ENCODE data around the gene CDHR5.
A peak's percentile ranks its signal among the peaks of the same experiment; 100 is the strongest.

CDHR5 gene, protein sequence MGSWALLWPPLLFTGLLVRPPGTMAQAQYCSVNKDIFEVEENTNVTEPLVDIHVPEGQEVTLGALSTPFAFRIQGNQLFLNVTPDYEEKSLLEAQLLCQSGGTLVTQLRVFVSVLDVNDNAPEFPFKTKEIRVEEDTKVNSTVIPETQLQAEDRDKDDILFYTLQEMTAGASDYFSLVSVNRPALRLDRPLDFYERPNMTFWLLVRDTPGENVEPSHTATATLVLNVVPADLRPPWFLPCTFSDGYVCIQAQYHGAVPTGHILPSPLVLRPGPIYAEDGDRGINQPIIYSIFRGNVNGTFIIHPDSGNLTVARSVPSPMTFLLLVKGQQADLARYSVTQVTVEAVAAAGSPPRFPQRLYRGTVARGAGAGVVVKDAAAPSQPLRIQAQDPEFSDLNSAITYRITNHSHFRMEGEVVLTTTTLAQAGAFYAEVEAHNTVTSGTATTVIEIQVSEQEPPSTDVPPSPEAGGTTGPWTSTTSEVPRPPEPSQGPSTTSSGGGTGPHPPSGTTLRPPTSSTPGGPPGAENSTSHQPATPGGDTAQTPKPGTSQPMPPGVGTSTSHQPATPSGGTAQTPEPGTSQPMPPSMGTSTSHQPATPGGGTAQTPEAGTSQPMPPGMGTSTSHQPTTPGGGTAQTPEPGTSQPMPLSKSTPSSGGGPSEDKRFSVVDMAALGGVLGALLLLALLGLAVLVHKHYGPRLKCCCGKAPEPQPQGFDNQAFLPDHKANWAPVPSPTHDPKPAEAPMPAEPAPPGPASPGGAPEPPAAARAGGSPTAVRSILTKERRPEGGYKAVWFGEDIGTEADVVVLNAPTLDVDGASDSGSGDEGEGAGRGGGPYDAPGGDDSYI

GRCh38 chr11:624705-625635 is at the start of gene CDHR5:
TSS of gene CDHR5 (minus strand) at chr11:624955. CDS start at chr11:624902, 53 bp downstream.
- Mint-ChIP-seq H3K4me3 (peak within 1 kb of the TSS; percentile 21 to 71 (median 32)), H3K4me1 (peaks cover 23% of the 10 kb centered on the region), H3K27me3 (ENCODE audit: low read depth) (peaks cover 38% of the 10 kb centered on the region), H3K36me3 (ENCODE audit: low read depth) (peaks cover 5% of the 10 kb centered on the region), H3K9me3 (no peaks in the 10 kb centered on the region), H3K27ac (peak within 1 kb of the TSS in 1 of 3 experiments; percentile 45)
- TF ChIP-seq, protein P1, sequence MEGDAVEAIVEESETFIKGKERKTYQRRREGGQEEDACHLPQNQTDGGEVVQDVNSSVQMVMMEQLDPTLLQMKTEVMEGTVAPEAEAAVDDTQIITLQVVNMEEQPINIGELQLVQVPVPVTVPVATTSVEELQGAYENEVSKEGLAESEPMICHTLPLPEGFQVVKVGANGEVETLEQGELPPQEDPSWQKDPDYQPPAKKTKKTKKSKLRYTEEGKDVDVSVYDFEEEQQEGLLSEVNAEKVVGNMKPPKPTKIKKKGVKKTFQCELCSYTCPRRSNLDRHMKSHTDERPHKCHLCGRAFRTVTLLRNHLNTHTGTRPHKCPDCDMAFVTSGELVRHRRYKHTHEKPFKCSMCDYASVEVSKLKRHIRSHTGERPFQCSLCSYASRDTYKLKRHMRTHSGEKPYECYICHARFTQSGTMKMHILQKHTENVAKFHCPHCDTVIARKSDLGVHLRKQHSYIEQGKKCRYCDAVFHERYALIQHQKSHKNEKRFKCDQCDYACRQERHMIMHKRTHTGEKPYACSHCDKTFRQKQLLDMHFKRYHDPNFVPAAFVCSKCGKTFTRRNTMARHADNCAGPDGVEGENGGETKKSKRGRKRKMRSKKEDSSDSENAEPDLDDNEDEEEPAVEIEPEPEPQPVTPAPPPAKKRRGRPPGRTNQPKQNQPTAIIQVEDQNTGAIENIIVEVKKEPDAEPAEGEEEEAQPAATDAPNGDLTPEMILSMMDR (IDR thresholded peaks at IDR 0.05; ENCODE audit: unreplicated experiment in 3 of 3) = no peak

DNA sequence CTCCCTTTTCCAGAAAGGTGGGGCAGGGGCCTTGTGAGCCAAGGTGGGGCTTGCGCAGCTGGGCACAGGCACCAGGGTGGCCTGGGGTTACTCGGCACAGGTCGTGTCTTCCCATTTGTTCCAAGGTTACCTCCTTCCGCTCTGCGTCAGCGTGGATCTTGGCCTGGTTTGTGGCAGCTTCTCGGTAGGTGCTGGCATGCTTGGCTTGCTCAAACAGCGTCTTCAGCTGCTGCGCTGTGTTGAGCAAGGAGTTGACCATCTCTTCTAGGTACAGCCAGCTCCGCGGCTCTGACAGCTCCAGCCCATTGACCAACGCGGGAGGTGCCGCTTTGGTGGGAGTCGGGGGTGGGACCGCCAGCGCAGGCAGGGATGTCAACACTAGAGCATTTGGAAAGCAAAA is 49.7 kb upstream of the CDHR5 start:
- no peak overlapping the region for H3K4me3 Mint-ChIP-seq
- H3K36me3 Mint-ChIP-seq (ENCODE audit: low read depth) = peaks cover 32% of the 10 kb centered on the region
- no peak overlapping the region for H3K27ac Mint-ChIP-seq
- no peaks in the 10 kb centered on the region for H3K9me3 Mint-ChIP-seq
- TF ChIP-seq, protein P1 (IDR thresholded peaks at IDR 0.05; ENCODE audit: unreplicated experiment in 3 of 3) = no peak
- H3K27me3 Mint-ChIP-seq (ENCODE audit: low read depth) = no peaks in the 10 kb centered on the region
- no peaks in the 10 kb centered on the region for H3K4me1 Mint-ChIP-seq

DNA sequence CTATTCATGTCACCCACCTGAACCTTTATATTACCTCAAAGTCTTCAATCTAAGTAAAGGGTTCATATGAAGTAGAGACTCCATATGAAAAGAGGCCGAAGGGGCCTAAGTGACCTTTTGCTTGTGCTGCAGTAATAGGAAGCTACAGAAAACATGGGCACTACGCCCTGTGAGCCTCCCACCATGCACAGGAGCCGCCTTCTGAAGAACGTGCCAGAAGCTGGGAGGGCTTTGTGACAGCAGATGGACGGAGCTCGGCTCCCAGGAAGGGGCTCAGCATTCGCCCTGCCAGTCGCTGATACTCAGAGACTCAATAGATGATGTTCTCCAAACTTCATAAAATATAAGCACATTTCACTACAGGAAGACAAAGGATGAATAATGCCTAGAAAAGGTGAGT is 49.1 kb upstream of the CDHR5 start:
- no peak overlapping the region for H3K27ac Mint-ChIP-seq

GRCh38 chr11:665704-666281 is 41.0 kb upstream of the CDHR5 start:
- Mint-ChIP-seq H3K27me3 (ENCODE audit: low read depth) (no peaks in the 10 kb centered on the region), H3K4me3 (no peak overlapping the region), H3K27ac (peak overlapping the region; percentile 6 to 74 (median 22)), H3K9me3 (no peaks in the 10 kb centered on the region), H3K36me3 (ENCODE audit: low read depth) (peaks cover 34% of the 10 kb centered on the region), H3K4me1 (peaks cover 17% of the 10 kb centered on the region)
- TF ChIP-seq, protein P1 (IDR thresholded peaks at IDR 0.05; ENCODE audit: unreplicated experiment in 3 of 3) = no peak

More for the DNA sequence above, 49.1 kb upstream of the CDHR5 start:
- peaks cover 30% of the 10 kb centered on the region for H3K36me3 Mint-ChIP-seq (ENCODE audit: low read depth)
- H3K27me3 Mint-ChIP-seq (ENCODE audit: low read depth) = no peaks in the 10 kb centered on the region
- TF ChIP-seq, protein P1 (IDR thresholded peaks at IDR 0.05; ENCODE audit: unreplicated experiment in 3 of 3) = no peak
- no peak overlapping the region for H3K4me3 Mint-ChIP-seq
- H3K4me1 Mint-ChIP-seq = no peaks in the 10 kb centered on the region
- H3K9me3 Mint-ChIP-seq = no peaks in the 10 kb centered on the region

DNA sequence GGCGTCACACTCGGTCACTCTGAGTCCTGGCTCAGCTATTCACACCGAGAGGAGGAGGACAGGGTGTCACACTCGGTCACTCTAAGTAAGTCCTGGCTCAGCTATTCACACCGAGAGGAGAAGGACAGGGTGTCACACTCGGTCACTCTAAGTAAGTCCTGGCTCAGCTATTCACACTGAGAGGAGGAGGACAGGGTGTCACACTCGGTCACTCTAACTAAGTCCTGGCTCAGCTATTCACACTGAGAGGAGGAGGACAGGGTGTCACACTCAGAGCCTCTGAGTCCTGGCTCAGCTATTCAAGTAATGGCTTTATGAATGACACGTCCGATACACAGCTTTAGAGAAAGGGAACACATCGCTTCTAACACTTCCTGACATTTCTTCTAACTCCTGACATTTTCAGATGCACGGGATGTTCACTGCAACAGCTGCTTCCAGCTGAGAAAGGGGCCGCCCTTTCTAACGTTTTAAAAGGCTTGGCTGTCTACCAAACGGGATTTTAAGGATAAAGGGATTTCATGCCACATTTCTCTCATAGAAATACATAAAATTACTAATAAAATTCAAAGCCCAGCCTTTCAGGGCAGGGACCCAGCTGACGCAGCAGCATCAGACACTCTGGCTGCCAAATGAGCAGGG is 40.4 kb upstream of the CDHR5 start:
- H3K27me3 Mint-ChIP-seq (ENCODE audit: low read depth) = no peaks in the 10 kb centered on the region
- TF ChIP-seq, protein P1 (IDR thresholded peaks at IDR 0.05; ENCODE audit: unreplicated experiment in 3 of 3) = no peak
- peaks cover 34% of the 10 kb centered on the region for H3K36me3 Mint-ChIP-seq (ENCODE audit: low read depth)

More for the DNA sequence above, 40.4 kb upstream of the CDHR5 start:
- Mint-ChIP-seq H3K4me1 (peaks cover 17% of the 10 kb centered on the region), H3K9me3 (no peaks in the 10 kb centered on the region), H3K27ac (peak overlapping the region; percentile 6 to 74 (median 22)), H3K4me3 (no peak overlapping the region)
